PFSK-1 (cell line): ENCODE data around the gene CYFIP2.

ENCODE experiments used
- POLR2AphosphoS5 ChIP-seq: IDR thresholded peaks from 2 replicates; pipeline ENCODE4 v1.6.1; 2012; ENCODE audit warnings: low read depth, mild to moderate bottlenecking, control low read depth, low read length, moderate library complexity
- REST ChIP-seq, 2 experiments: IDR thresholded peaks; 2 replicates each; pipeline versions ENCODE4 v1.6.1 to v1.8.0; 2011 to 2012; ENCODE audit warnings: low read depth in 2 of 2, low read length in 2 of 2, control low read depth in 1 of 2, inconsistent platforms in 1 of 2, mild to moderate bottlenecking in 1 of 2, moderate library complexity in 1 of 2; ENCODE audit not compliant: insufficient read depth in 1 of 2

- TF ChIP-seq POLR2AphosphoS5 (no peak), REST (IDR thresholded peaks at IDR 0.05; ENCODE audit: insufficient read depth in 1 of 2, low read depth in 2 of 2, low read length in 2 of 2) (no peak)
Measured at GRCh38 chr5:157350939-157351801, 85.2 kb downstream of the CYFIP2 start.
